ENCODE measurements around the gene FMN1.

GRCh38 chr15:33096134-33096533 is 98.4 kb downstream of the FMN1 start:
- TF ChIP-seq CTCF (IDR thresholded peaks at IDR 0.05) (no peak), POLR2A (IDR thresholded peaks at IDR 0.05) (no peak)
